ENCODE data around the gene DNLZ.
A peak's percentile ranks its signal among the peaks of the same experiment; 100 is the strongest.

Gene DNLZ

GRCh38 chr9:136363949-136364748 lies 605 bp upstream of the DNLZ start:
- H3K4me3 Mint-ChIP-seq: peak overlapping the region; percentile 86
- DNase-seq: no peak
- peaks cover 30% of the 10 kb centered on the region for H3K36me3 Mint-ChIP-seq (ENCODE audit: low read depth)
- H3K4me1 Mint-ChIP-seq (ENCODE audit: low read depth): peaks cover 17% of the 10 kb centered on the region
- no peaks in the 10 kb centered on the region for H3K27me3 Mint-ChIP-seq
- H3K9me3 Mint-ChIP-seq: no peaks in the 10 kb centered on the region
- no peak overlapping the region for H3K27ac Mint-ChIP-seq

- Mint-ChIP-seq H3K9me3 (no peaks in the 10 kb centered on the region), H3K27me3 (no peaks in the 10 kb centered on the region), H3K4me1 (ENCODE audit: low read depth) (peaks cover 17% of the 10 kb centered on the region), H3K36me3 (ENCODE audit: low read depth) (peaks cover 33% of the 10 kb centered on the region), H3K4me3 (peak overlapping the region; percentile 86), H3K27ac (peak overlapping the region; percentile 95)
- no peak for DNase-seq
Measured at GRCh38 chr9:136362450-136362784, 1.1 kb downstream of the DNLZ start.

GRCh38 chr9:136361754-136362449 lies 1.6 kb downstream of the DNLZ start:
- Mint-ChIP-seq H3K27ac (peak overlapping the region; percentile 18), H3K4me1 (ENCODE audit: low read depth) (peaks cover 17% of the 10 kb centered on the region), H3K27me3 (no peaks in the 10 kb centered on the region), H3K36me3 (ENCODE audit: low read depth) (peaks cover 33% of the 10 kb centered on the region), H3K4me3 (no peak overlapping the region), H3K9me3 (no peaks in the 10 kb centered on the region)
- no peak for DNase-seq

GRCh38 chr9:136361047-136361753 lies 2.3 kb downstream of the DNLZ start:
- H3K27ac Mint-ChIP-seq: no peak overlapping the region
- H3K9me3 Mint-ChIP-seq: no peaks in the 10 kb centered on the region
- no peak for DNase-seq
- H3K4me3 Mint-ChIP-seq: no peak overlapping the region
- no peaks in the 10 kb centered on the region for H3K27me3 Mint-ChIP-seq
- peaks cover 33% of the 10 kb centered on the region for H3K36me3 Mint-ChIP-seq (ENCODE audit: low read depth)
- peaks cover 17% of the 10 kb centered on the region for H3K4me1 Mint-ChIP-seq (ENCODE audit: low read depth)

- Mint-ChIP-seq H3K27ac (no peak overlapping the region), H3K9me3 (no peaks in the 10 kb centered on the region), H3K27me3 (no peaks in the 10 kb centered on the region), H3K4me3 (no peak overlapping the region), H3K4me1 (ENCODE audit: low read depth) (peaks cover 17% of the 10 kb centered on the region), H3K36me3 (ENCODE audit: low read depth) (peaks cover 33% of the 10 kb centered on the region)
- DNase-seq: no peak
Measured at GRCh38 chr9:136359774-136360718, 3.5 kb downstream of the DNLZ start.

GRCh38 chr9:136358888-136359287 lies 4.7 kb downstream of the DNLZ start:
- no peak overlapping the region for H3K4me3 Mint-ChIP-seq
- no peaks in the 10 kb centered on the region for H3K9me3 Mint-ChIP-seq
- no peak overlapping the region for H3K27ac Mint-ChIP-seq
- H3K4me1 Mint-ChIP-seq (ENCODE audit: low read depth): peaks cover 12% of the 10 kb centered on the region
- no peaks in the 10 kb centered on the region for H3K27me3 Mint-ChIP-seq
- DNase-seq: no peak
- H3K36me3 Mint-ChIP-seq (ENCODE audit: low read depth): peaks cover 33% of the 10 kb centered on the region

GRCh38 chr9:136358016-136358415 lies 5.5 kb downstream of the DNLZ start:
- Mint-ChIP-seq H3K27me3 (no peaks in the 10 kb centered on the region), H3K9me3 (no peaks in the 10 kb centered on the region), H3K4me1 (ENCODE audit: low read depth) (peaks cover 10% of the 10 kb centered on the region), H3K27ac (no peak overlapping the region), H3K4me3 (no peak overlapping the region), H3K36me3 (ENCODE audit: low read depth) (peaks cover 33% of the 10 kb centered on the region)
- no peak for DNase-seq

- no peaks in the 10 kb centered on the region for H3K27me3 Mint-ChIP-seq
- H3K27ac Mint-ChIP-seq: no peak overlapping the region
- peaks cover 26% of the 10 kb centered on the region for H3K36me3 Mint-ChIP-seq (ENCODE audit: low read depth)
- no peaks in the 10 kb centered on the region for H3K9me3 Mint-ChIP-seq
- no peak for DNase-seq
- H3K4me1 Mint-ChIP-seq (ENCODE audit: low read depth): peaks cover 3% of the 10 kb centered on the region
- H3K4me3 Mint-ChIP-seq: no peak overlapping the region
Measured at GRCh38 chr9:136357202-136357725, 6.3 kb downstream of the DNLZ start.

- H3K9me3 Mint-ChIP-seq: no peaks in the 10 kb centered on the region
- H3K4me1 Mint-ChIP-seq (ENCODE audit: low read depth): no peaks in the 10 kb centered on the region
- peaks cover 15% of the 10 kb centered on the region for H3K36me3 Mint-ChIP-seq (ENCODE audit: low read depth)
- no peak for DNase-seq
- H3K27me3 Mint-ChIP-seq: no peaks in the 10 kb centered on the region
- no peak overlapping the region for H3K27ac Mint-ChIP-seq
- no peak overlapping the region for H3K4me3 Mint-ChIP-seq
Measured at GRCh38 chr9:136355616-136356557, 7.7 kb downstream of the DNLZ start.

GRCh38 chr9:136354592-136355085 lies 8.9 kb downstream of the DNLZ start:
- no peak for DNase-seq
- H3K9me3 Mint-ChIP-seq: no peaks in the 10 kb centered on the region
- H3K36me3 Mint-ChIP-seq (ENCODE audit: low read depth): peaks cover 6% of the 10 kb centered on the region
- no peak overlapping the region for H3K4me3 Mint-ChIP-seq
- peak overlapping the region; percentile 55 for H3K27ac Mint-ChIP-seq
- H3K27me3 Mint-ChIP-seq: no peaks in the 10 kb centered on the region
- H3K4me1 Mint-ChIP-seq (ENCODE audit: low read depth): no peaks in the 10 kb centered on the region

GRCh38 chr9:136353757-136354488 lies 9.6 kb downstream of the DNLZ start:
- Mint-ChIP-seq H3K4me3 (no peak overlapping the region), H3K36me3 (ENCODE audit: low read depth) (peaks cover 2% of the 10 kb centered on the region), H3K4me1 (ENCODE audit: low read depth) (no peaks in the 10 kb centered on the region), H3K27ac (no peak overlapping the region), H3K9me3 (no peaks in the 10 kb centered on the region), H3K27me3 (no peaks in the 10 kb centered on the region)
- no peak for DNase-seq

GRCh38 chr9:136353088-136353487 lies 10.5 kb downstream of the DNLZ start:
- Mint-ChIP-seq H3K27ac (no peak overlapping the region), H3K9me3 (no peaks in the 10 kb centered on the region), H3K36me3 (ENCODE audit: low read depth) (no peaks in the 10 kb centered on the region), H3K27me3 (no peaks in the 10 kb centered on the region), H3K4me1 (ENCODE audit: low read depth) (no peaks in the 10 kb centered on the region), H3K4me3 (no peak overlapping the region)
- no peak for DNase-seq

All from activated T-cell treated with anti-CD3 and anti-CD28 coated beads, Interleukin-2, amount 50 U/mL, for 24 hours (primary cell).